ENCODE data around the gene BCAM.
"Not testable (repeated sequence)": the region's sequence is repeated elsewhere in the genome, so short reads cannot be mapped to it uniquely, and the experiment has no call there.

Gene BCAM

DNA sequence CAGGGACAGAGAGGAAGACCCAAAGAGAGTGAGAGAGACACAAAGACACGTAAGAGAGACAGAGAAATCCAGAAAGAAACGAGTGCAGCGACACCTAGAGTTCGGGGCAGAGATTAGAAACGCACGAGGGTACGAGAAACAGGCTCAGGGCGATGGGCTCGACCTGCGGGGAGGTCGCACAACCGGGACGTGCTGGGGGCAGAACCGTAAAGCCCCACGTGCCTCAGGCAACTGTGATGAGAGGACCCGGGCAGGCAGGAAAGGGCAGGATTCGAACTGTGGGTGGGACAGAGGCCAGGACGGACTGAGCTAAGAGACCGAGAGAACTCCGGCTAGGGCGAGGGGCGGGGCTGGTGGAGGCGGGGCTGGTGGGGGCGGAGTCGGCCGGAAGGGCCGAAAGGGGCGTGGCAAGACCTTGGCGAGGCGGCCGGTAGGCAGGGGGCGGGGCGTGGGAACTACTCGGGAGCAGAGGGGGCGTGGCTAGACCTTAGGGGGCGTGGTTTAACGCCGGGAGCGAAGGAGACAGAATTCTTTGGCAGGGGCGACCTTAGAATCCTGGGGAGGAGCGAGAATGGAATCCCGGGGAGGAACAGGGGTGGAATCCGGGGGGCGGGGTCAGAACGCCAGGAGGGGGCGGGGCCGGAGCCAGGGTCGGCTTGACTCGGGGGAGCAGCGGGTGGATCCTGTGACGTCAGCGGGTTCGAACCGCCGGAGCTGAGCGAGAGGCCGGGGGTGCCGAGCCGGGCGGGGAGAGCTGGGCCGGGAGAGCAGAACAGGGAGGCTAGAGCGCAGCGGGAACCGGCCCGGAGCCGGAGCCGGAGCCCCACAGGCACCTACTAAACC is 36.9 kb downstream of the BCAM start, which contains the start of gene NECTIN2:
NECTIN2 (plus strand) TSS at position 686 of the 843 bp plus-strand sequence. CDS start 229 bp downstream, outside the sequence.
- Mint-ChIP-seq H3K27me3 (peaks cover 34% of the 10 kb centered on the region), H3K27ac (peak within 1 kb of the TSS; percentile 85), H3K36me3 (ENCODE audit: low read depth) (no peaks in the 10 kb centered on the region), H3K4me1 (ENCODE audit: low read depth) (peaks cover 27% of the 10 kb centered on the region), H3K4me3 (peak within 1 kb of the TSS; percentile 82), H3K9me3 (no peaks in the 10 kb centered on the region)
- peak; percentile 86 for DNase-seq

DNA sequence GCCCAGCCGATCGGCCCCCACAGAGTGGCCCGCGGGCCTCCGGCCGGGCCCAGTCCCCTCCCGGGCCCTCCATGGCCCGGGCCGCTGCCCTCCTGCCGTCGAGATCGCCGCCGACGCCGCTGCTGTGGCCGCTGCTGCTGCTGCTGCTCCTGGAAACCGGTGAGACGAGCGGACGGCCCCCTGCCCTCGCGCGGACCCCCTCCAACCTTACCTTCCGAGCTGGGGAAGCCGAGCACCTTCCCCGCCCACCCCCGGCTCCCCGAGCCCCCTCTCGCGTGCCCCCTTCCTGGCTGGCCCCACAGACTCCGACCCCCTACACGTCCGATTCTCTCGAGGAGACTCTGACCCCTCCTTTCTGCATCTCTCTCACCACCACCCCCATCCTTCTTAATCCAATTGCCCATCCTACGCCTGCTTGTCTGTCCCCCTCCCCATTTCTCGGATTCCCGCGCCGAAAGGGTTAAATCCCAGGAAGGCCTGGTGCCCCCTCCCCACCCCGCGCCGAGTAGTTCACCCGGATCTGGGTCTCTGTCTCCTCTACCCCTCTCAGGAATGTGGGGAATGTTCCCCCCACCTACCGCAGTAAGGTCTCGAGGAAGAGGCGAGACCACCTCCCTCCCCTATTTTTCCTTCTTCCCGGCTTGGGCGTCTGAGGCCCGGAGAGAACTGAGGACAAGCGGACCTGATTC is 37.7 kb downstream of the BCAM start:
- peaks cover 34% of the 10 kb centered on the region for H3K27me3 Mint-ChIP-seq
- H3K36me3 Mint-ChIP-seq (ENCODE audit: low read depth): no peaks in the 10 kb centered on the region
- no peaks in the 10 kb centered on the region for H3K9me3 Mint-ChIP-seq
- peaks cover 22% of the 10 kb centered on the region for H3K4me1 Mint-ChIP-seq (ENCODE audit: low read depth)
- H3K4me3 Mint-ChIP-seq: peak overlapping the region; percentile 82
- no peak for DNase-seq
- peak overlapping the region; percentile 3 for H3K27ac Mint-ChIP-seq

DNA sequence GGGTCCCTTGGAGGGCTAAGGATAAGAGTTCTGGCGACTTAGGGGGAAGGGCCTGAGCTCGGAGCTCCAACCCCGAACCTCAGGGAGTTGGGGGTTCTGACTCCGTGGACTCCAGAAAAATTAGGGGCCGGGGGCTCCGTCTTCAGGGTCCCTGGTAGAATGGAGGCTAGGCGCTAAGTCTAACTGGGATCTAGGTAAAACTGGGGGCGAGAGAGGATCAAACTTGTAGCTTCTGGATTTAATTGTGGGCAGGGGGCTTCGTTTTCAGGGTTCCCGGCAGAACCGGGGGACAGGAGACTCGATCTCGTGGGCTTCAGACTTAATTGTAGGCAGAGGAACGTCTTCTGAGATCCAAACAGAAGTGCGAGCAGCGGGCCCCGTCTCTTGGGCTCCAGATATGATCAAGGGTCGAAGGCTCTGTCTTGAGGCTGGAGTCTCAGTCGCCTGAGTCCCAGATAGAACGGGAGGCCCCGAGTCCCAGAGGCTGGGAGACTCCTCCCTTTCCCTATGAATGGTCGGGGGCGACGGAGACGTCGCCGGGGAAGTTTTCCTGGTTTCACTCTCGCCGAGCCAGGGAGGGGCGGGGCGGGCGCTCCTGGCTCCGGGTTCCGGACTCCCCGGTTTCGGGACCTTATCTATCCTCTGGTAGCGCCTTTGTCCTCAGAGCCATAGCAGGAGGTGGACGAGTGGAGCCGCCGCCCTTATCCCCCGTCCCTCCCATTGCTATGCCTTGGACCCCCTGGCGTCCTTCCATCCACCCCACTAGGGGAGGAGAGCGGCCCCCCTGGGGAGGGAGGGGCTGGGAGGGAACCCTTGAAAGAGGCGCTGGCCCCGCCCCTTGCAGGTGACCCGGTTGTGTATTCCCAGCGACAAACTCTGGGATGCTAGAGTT is 38.5 kb downstream of the BCAM start:
- peaks cover 22% of the 10 kb centered on the region for H3K4me1 Mint-ChIP-seq (ENCODE audit: low read depth)
- peak overlapping the region; percentile 55 for H3K4me3 Mint-ChIP-seq
- H3K36me3 Mint-ChIP-seq (ENCODE audit: low read depth): no peaks in the 10 kb centered on the region
- H3K9me3 Mint-ChIP-seq: no peaks in the 10 kb centered on the region
- no peak for DNase-seq
- peak overlapping the region; percentile 3 for H3K27ac Mint-ChIP-seq
- H3K27me3 Mint-ChIP-seq: peaks cover 34% of the 10 kb centered on the region

DNA sequence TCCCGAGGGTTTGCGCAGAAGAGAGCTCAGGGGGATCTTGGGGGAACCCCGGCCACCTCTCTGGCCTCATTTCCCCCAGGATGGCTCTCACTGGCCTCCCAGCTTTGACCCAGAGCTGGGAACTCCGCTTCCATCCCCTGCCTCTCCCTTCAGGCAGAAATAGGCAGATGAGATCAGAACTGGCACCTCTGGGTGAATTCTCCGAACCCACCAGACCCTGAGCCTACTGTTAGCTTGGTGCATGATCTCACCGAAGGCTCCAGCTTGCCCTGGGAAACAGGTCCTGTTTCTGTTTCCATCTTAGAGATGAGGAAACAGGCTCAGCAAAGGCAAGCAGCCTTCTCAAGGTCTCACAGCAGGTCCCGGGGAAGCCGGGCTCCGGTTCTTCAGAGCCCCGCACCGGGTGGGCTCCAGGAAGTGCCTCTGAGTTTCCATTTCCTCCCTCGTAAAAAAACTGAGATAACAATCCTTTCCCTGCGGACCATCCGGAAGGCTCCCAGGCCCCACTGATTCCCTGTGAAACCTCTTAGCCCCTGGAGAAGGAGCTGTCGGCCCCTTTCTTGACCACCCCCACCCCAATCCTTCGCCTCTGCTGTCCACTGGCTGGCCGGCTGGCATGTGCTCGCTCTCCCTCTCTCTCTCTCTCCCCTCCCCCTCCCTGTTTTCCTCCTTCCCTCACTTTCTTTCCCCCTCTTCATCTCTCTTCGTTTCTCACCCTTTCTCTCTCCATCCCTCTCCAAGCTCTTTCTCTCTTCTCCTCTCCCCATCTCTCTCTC is 39.3 kb downstream of the BCAM start:
- peaks cover 22% of the 10 kb centered on the region for H3K4me1 Mint-ChIP-seq (ENCODE audit: low read depth)
- no peak overlapping the region for H3K27ac Mint-ChIP-seq
- no peaks in the 10 kb centered on the region for H3K36me3 Mint-ChIP-seq (ENCODE audit: low read depth)
- no peaks in the 10 kb centered on the region for H3K9me3 Mint-ChIP-seq
- DNase-seq: peak; percentile 35
- peaks cover 34% of the 10 kb centered on the region for H3K27me3 Mint-ChIP-seq
- H3K4me3 Mint-ChIP-seq: no peak overlapping the region

DNA sequence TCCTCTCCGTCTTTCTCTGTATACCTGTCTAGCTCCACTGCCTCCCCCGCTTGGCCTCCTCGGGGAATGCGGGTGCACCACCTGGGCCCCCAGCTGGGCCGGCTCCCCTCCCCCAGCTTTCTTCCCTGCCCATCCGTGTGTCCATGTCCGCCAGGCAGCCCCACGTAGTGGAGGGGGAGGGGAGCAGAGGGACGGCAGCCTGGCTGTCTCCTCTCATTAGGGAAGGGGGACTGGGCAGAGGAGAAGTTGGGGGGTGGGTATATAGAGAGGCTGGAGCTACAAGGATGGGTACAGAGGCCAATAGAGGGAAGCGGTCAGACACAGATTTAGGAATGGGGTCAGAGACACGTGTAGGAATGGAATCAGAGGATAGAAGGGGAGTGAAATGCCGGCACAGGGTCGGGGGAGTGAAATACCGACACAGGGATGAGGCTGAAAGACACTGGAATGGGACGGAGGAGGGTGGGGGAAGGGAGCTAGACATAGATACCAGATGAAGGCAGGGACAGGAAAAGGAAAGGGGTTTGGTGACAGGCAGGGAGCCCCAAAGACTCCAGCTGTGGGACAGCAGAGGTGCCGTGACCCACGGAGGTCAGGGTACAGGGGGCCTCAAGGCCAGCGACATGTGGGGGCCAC is 40.0 kb downstream of the BCAM start:
- no peak for DNase-seq
- H3K4me1 Mint-ChIP-seq (ENCODE audit: low read depth): peaks cover 22% of the 10 kb centered on the region
- H3K27ac Mint-ChIP-seq: no peak overlapping the region
- H3K36me3 Mint-ChIP-seq (ENCODE audit: low read depth): no peaks in the 10 kb centered on the region
- H3K27me3 Mint-ChIP-seq: peaks cover 34% of the 10 kb centered on the region
- no peaks in the 10 kb centered on the region for H3K9me3 Mint-ChIP-seq
- no peak overlapping the region for H3K4me3 Mint-ChIP-seq

DNA sequence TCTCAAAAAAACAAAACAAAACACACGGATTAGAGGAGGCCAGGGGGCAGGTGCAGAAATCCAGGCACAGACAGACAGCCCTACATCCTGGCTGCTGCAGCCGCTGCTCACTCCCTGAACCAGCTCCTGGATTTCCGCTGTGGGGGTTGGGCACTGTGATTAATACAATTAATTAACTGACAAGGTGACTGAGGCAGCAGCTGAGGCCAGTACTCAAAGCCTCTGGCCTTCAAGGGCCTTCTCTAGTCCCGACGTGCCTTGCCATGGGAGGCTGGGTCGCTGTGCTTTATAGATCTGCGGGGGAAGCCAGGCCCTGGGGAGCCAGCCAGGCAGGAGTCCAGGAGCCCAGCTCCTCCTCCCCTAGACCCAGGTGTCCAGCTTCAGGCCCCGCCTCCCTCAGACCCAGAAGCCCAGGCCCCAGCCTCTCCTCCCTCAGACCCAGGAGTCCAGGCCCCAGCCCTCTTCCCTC is 41.8 kb downstream of the BCAM start:
- no peak for DNase-seq
- Mint-ChIP-seq H3K4me1 (ENCODE audit: low read depth) (peaks cover 13% of the 10 kb centered on the region), H3K4me3 (no peak overlapping the region), H3K27me3 (peaks cover 27% of the 10 kb centered on the region), H3K27ac (no peak overlapping the region), H3K9me3 (no peaks in the 10 kb centered on the region), H3K36me3 (ENCODE audit: low read depth) (no peaks in the 10 kb centered on the region)

DNA sequence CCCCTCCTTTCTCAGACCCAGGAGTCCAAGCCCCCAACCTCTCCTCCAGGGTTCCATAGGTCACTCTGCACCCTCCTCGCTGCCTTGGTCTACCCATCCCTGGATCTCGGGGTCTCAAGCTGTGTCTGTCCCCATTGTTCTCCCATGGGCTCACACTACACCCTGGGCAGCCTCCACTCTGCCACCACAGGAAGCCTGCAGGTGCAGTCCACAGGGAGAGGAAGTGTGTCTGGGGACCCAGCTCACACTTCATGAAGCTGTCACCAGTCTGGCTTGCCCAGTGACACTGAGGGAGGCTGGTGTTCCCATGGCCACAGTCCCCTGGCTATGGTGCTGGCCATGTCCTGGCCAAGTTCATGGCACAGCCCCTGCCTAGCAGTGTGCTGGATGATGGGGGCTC is 42.5 kb downstream of the BCAM start:
- DNase-seq: no peak
- peaks cover 13% of the 10 kb centered on the region for H3K4me1 Mint-ChIP-seq (ENCODE audit: low read depth)
- no peak overlapping the region for H3K27ac Mint-ChIP-seq
- H3K4me3 Mint-ChIP-seq: no peak overlapping the region
- H3K9me3 Mint-ChIP-seq: no peaks in the 10 kb centered on the region
- peaks cover 24% of the 10 kb centered on the region for H3K27me3 Mint-ChIP-seq
- H3K36me3 Mint-ChIP-seq (ENCODE audit: low read depth): no peaks in the 10 kb centered on the region

DNA sequence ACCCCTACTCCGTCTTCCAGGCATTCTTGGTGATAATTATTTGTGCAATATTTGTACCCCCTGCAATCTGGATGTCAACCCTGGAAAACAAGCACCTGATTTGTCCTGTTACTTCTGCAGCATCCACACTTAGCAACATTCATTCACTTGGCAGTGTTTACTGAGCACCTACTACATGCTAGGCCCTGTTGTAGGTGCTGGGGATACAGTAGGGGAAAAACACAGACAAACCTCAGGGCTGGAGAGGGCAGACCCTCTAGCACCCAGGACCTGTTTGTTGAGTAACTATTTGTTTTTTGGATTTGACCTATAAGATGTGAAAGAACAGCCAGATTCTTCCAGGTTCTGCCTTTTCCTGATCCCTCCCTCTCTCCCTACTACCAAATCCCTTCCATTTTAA is 46.7 kb downstream of the BCAM start:
- Mint-ChIP-seq H3K36me3 (ENCODE audit: low read depth) (no peaks in the 10 kb centered on the region), H3K27me3 (no peaks in the 10 kb centered on the region), H3K9me3 (no peaks in the 10 kb centered on the region), H3K27ac (no peak overlapping the region), H3K4me3 (no peak overlapping the region), H3K4me1 (ENCODE audit: low read depth) (no peaks in the 10 kb centered on the region)
- no peak for DNase-seq

DNA sequence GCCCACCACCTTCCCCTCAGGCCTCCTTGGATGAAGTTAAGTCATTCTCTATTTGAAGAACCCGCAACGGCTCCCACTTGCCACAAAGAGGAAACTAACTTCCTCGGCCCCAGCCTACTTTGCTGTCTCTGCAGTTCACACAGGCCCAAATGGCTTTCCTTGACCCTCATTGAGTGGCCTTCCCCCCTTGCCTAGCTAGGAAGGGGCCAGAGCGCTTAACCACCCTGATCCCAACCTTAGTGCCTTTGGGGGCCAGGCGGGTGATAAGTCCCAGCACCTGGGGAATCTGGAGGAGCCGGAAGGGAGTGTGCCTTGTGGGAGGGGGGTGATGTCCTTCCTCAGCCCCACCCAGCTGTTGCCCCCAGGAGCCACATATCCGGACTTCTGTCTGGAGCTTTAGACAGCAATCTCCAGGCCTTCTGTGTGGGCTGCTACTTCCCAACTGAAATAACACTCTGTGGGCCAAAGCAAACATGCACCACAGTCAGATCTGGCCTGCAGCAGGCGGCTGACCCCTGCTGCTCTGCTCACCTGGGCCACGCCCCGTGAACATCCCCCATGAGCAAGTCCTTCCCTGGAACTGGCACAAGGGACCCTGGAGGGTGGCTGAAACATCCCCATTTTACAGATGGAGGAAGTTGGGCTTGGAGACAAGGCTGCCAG is 47.6 kb downstream of the BCAM start:
- Mint-ChIP-seq H3K27ac (no peak overlapping the region), H3K27me3 (peaks cover under 1% of the 10 kb centered on the region), H3K4me1 (ENCODE audit: low read depth) (no peaks in the 10 kb centered on the region), H3K4me3 (no peak overlapping the region), H3K36me3 (ENCODE audit: low read depth) (no peaks in the 10 kb centered on the region), H3K9me3 (no peaks in the 10 kb centered on the region)
- no peak for DNase-seq

DNA sequence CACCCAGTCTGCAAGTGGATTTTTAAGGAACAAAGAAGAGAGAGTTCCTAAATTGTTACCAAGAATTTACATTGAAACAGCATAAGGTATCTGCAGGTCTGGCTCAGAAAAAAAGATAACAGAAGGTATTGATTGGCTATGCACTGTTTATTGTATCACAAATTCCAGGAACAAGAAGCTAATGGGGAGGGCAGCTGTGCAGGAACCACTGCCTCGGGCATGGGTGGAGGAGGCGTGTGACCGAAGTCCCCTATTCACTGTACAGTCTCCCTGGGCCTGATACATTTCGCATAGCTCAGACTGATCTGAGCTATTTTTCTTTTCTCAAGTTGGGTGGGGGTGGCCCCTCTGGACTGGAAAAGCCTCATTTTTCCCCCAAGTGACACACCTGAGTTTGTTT is 48.9 kb downstream of the BCAM start:
- Mint-ChIP-seq H3K27me3 (peaks cover 5% of the 10 kb centered on the region), H3K4me1 (ENCODE audit: low read depth) (no peaks in the 10 kb centered on the region), H3K36me3 (ENCODE audit: low read depth) (no peaks in the 10 kb centered on the region)

DNA sequence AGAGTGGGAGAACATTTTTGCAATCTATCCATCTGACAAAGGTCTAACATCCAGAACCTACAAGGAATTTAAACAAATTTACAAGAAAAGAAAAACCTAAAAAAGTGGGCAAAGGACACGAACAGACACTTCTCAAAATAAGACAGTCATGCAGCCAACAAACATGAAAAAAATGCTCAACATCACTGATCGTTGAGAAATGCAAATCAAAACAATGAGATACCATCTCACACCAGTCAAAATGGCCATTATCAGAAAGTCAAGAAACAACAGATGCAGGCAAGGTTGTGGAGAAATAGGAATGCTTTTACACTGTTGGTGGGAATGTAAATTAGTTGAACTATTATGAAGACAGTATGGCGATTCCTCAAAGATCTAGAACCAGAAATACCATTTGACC is 52.7 kb downstream of the BCAM start:
- H3K36me3 Mint-ChIP-seq (ENCODE audit: low read depth); H3K9me3 Mint-ChIP-seq: not testable (repeated sequence)

More for the DNA sequence above, 48.9 kb downstream of the BCAM start:
- Mint-ChIP-seq H3K9me3 (no peaks in the 10 kb centered on the region), H3K27ac (no peak overlapping the region), H3K4me3 (no peak overlapping the region)
- DNase-seq: no peak

DNA sequence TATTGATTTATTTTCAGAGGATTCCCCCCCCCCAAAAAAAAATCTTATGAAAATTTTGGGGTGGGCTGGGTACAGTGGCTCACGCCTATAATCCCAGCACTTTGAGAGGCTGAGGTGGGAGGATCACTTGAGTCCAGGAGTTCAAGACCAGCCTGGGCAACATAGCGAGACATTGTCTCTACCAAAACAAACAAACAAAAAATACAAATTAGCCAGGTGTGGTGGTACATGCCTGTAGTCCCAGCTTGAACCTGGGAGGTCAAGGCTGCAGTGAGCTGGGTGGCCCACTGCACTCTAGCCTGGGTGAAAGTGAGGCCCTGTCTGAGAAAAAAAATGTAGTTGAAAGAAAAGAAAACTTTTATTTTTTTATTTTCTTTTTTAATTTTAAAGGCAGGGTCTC is 55.1 kb downstream of the BCAM start:
- no peaks in the 10 kb centered on the region for H3K9me3 Mint-ChIP-seq
- no peak overlapping the region for H3K4me3 Mint-ChIP-seq
- DNase-seq: no peak
- H3K27me3 Mint-ChIP-seq: peaks cover 5% of the 10 kb centered on the region
- no peak overlapping the region for H3K27ac Mint-ChIP-seq
- no peaks in the 10 kb centered on the region for H3K36me3 Mint-ChIP-seq (ENCODE audit: low read depth)
- H3K4me1 Mint-ChIP-seq (ENCODE audit: low read depth): no peaks in the 10 kb centered on the region

More for the DNA sequence above, 52.7 kb downstream of the BCAM start:
- not testable (repeated sequence) for H3K4me1 Mint-ChIP-seq (ENCODE audit: low read depth); H3K4me3 Mint-ChIP-seq; DNase-seq; H3K27me3 Mint-ChIP-seq; H3K27ac Mint-ChIP-seq

DNA sequence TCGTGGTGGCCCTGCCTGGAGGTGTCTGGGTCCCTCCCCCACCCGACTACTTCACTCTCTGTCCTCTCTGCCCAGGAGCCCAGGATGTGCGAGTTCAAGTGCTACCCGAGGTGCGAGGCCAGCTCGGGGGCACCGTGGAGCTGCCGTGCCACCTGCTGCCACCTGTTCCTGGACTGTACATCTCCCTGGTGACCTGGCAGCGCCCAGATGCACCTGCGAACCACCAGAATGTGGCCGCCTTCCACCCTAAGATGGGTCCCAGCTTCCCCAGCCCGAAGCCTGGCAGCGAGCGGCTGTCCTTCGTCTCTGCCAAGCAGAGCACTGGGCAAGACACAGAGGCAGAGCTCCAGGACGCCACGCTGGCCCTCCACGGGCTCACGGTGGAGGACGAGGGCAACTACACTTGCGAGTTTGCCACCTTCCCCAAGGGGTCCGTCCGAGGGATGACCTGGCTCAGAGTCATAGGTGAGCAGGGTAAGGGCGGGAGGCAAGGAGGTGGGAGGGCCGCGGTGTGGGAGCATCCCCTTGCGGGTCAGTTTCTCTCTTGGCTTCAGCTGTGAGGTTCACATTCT is 56.4 kb downstream of the BCAM start:
- H3K27me3 Mint-ChIP-seq: peaks cover 5% of the 10 kb centered on the region
- DNase-seq: no peak
- no peak overlapping the region for H3K27ac Mint-ChIP-seq
- no peak overlapping the region for H3K4me3 Mint-ChIP-seq
- H3K36me3 Mint-ChIP-seq (ENCODE audit: low read depth): no peaks in the 10 kb centered on the region
- H3K9me3 Mint-ChIP-seq: no peaks in the 10 kb centered on the region
- H3K4me1 Mint-ChIP-seq (ENCODE audit: low read depth): no peaks in the 10 kb centered on the region

Measured in activated T-cell treated with anti-CD3 and anti-CD28 coated beads, Interleukin-2, amount 50 U/mL, for 24 hours (primary cell).